WI38 (cell line): Measurements from ENCODE around the gene TEX2.

ENCODE experiments used
- H3K4me3 ChIP-seq: 2 replicates; pipeline ENCODE4 v1.5.1; 2011; ENCODE audit warnings: low read depth, mild to moderate bottlenecking, control low read depth, low read length
- CTCF ChIP-seq: IDR thresholded peaks from 2 replicates; pipeline ENCODE4 v1.5.1; 2012; ENCODE audit warnings: low read depth, mild to moderate bottlenecking, control low read depth, low read length

Gene TEX2

GRCh38 chr17:64153565-64154312 lies 109.3 kb downstream of the TEX2 start:
- H3K4me3 ChIP-seq, result no peak overlapping the region
- no peak for TF ChIP-seq CTCF

GRCh38 chr17:64152428-64153125 lies 110.5 kb downstream of the TEX2 start:
- TF ChIP-seq CTCF, result no peak
- no peak overlapping the region for H3K4me3 ChIP-seq

- no peak for TF ChIP-seq CTCF
- no peak overlapping the region for H3K4me3 ChIP-seq
These were observed 112.1 kb downstream of the TEX2 start for GRCh38 chr17:64151016-64151368.

GRCh38 chr17:64150237-64151015 lies 112.6 kb downstream of the TEX2 start:
- no peak overlapping the region for H3K4me3 ChIP-seq
- TF ChIP-seq CTCF, result no peak

- no peak for TF ChIP-seq CTCF
- H3K4me3 ChIP-seq, result no peak overlapping the region
These were observed 113.9 kb downstream of the TEX2 start for GRCh38 chr17:64149196-64149595.

- TF ChIP-seq CTCF, result no peak
- H3K4me3 ChIP-seq, result no peak overlapping the region
These were observed 114.4 kb downstream of the TEX2 start for GRCh38 chr17:64148699-64149098.
